Activated CD8-positive, alpha-beta memory T cell treated with anti-CD3 and anti-CD28 coated beads for 24 hours (primary cell): ENCODE measurements around the gene TTC23.

Source experiments
- DNase-seq: peaks from one replicate; pipeline ENCODE4 v3.0.0-alpha.2; 2020

Gene TTC23

GRCh38 chr15:99187936-99188335 lies 61.4 kb downstream of the TTC23 start:
- no peak for DNase-seq

GRCh38 chr15:99185414-99186130 lies 63.8 kb downstream of the TTC23 start:
- DNase-seq = no peak

- no peak for DNase-seq
These were observed 66.6 kb downstream of the TTC23 start for GRCh38 chr15:99182791-99183190.

- no peak for DNase-seq
These were observed 67.8 kb downstream of the TTC23 start for GRCh38 chr15:99181545-99181971.

- no peak for DNase-seq
These were observed 68.4 kb downstream of the TTC23 start for GRCh38 chr15:99180964-99181306.

GRCh38 chr15:99180086-99180963 lies 69.1 kb downstream of the TTC23 start:
- no peak for DNase-seq

GRCh38 chr15:99177679-99178078 lies 71.7 kb downstream of the TTC23 start:
- DNase-seq = no peak

- no peak for DNase-seq
These were observed 72.6 kb downstream of the TTC23 start for GRCh38 chr15:99176757-99177156.

- no peak for DNase-seq
These were observed 74.6 kb downstream of the TTC23 start for GRCh38 chr15:99174567-99175395.

GRCh38 chr15:99172989-99173388 lies 76.4 kb downstream of the TTC23 start:
- no peak for DNase-seq

- DNase-seq = no peak
These were observed 77.2 kb downstream of the TTC23 start for GRCh38 chr15:99172171-99172570.

GRCh38 chr15:99170476-99171065 lies 78.8 kb downstream of the TTC23 start:
- no peak for DNase-seq

- no peak for DNase-seq
These were observed 79.5 kb downstream of the TTC23 start for GRCh38 chr15:99169769-99170311.

- no peak for DNase-seq
These were observed 80.5 kb downstream of the TTC23 start for GRCh38 chr15:99168601-99169580.

GRCh38 chr15:99167640-99168039 lies 81.7 kb downstream of the TTC23 start:
- no peak for DNase-seq

- DNase-seq = no peak
These were observed 82.2 kb downstream of the TTC23 start for GRCh38 chr15:99167201-99167600.

GRCh38 chr15:99165956-99166689 lies 83.3 kb downstream of the TTC23 start:
- DNase-seq = no peak

- no peak for DNase-seq
These were observed 84.2 kb downstream of the TTC23 start for GRCh38 chr15:99165020-99165790.

- DNase-seq = no peak
These were observed 85.3 kb downstream of the TTC23 start for GRCh38 chr15:99164119-99164518.
